Neural crest cell (in vitro differentiated cells): Measurements from ENCODE around the gene RPS26. TPM values are rescaled to one million over a fixed set of nuclear protein-coding genes. Genes with fewer than 3 reads are reported as not detected.
A peak's percentile ranks its signal among the peaks of the same experiment; 100 is the strongest.
"Not testable (repeated sequence)": the region's sequence is repeated elsewhere in the genome, so short reads cannot be mapped to it uniquely, and the experiment has no call there.

Source experiments
- DNase-seq: peaks from one replicate; pipeline ENCODE4 v3.0.0; 2021; ENCODE audit warnings: low read depth, mixed read lengths, low spot score
- H3K27ac Mint-ChIP-seq: one replicate; pipeline ENCODE4 v1.8.0; 2021; ENCODE audit warnings: mild to moderate bottlenecking, mixed read lengths; ENCODE audit not compliant: unreplicated experiment
- H3K27me3 Mint-ChIP-seq: 2 replicates; pipeline ENCODE4 v1.8.0; 2021; ENCODE audit warnings: low read depth, mild to moderate bottlenecking, mixed read lengths
- H3K36me3 Mint-ChIP-seq: 2 replicates; pipeline ENCODE4 v1.8.0; 2021; ENCODE audit warnings: low read depth, mild to moderate bottlenecking, mixed read lengths
- H3K4me1 Mint-ChIP-seq: 2 replicates; pipeline ENCODE4 v1.8.0; 2021; ENCODE audit warnings: mixed read lengths
- H3K4me3 Mint-ChIP-seq: one replicate; pipeline ENCODE4 v1.8.0; 2021; ENCODE audit warnings: mild to moderate bottlenecking, mixed read lengths
- H3K9me3 Mint-ChIP-seq: 2 replicates; pipeline ENCODE4 v1.8.0; 2021; ENCODE audit warnings: mixed read lengths
- total RNA-seq: library from RNA; stranded (reverse); gene quantifications from 2 replicates; pipeline ENCODE4 v1.2.1, GENCODE V29; 2021
- TF ChIP-seq, protein P1 (sequence below): fragments of 200-600 bp; sonication (generic); conservative IDR thresholded peaks from 2 replicates; pipeline ENCODE4 v1.5.0; 2021; ENCODE audit warnings: antibody characterized with exemption, mild to moderate bottlenecking

RPS26 gene
- total RNA-seq, 1 donor from 2014 or later: 32.3 TPM

DNA sequence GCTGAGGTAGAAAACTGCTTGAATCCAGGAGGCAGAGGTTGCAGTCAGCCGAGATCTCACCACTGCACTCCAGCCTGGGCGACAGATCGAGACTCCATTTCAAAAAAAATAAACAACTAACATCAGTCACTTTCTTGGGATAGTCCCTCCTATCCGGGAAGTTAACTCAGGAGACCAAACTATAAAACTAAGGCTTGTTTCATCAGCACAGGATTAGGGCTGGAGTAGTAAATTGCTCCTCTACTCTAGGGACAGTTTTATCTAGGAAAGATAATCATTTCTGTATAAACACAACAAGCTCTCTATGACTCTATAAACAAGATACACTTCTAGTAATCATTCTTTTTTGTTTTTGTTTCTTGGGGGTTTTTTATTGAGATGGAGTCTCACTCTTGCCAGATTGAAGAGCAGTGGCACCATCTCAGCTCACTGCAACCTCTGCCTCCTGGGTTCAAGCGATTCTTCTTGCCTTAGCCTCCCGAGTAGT, 11.7 kb downstream of the RPS26 start:
- H3K4me1 Mint-ChIP-seq: no peaks in the 10 kb centered on the region
- no peaks in the 10 kb centered on the region for H3K36me3 Mint-ChIP-seq
- H3K27me3 Mint-ChIP-seq: no peaks in the 10 kb centered on the region
- H3K9me3 Mint-ChIP-seq: no peaks in the 10 kb centered on the region
- no peak for DNase-seq
- no peak overlapping the region for H3K4me3 Mint-ChIP-seq
- TF ChIP-seq, protein P1, sequence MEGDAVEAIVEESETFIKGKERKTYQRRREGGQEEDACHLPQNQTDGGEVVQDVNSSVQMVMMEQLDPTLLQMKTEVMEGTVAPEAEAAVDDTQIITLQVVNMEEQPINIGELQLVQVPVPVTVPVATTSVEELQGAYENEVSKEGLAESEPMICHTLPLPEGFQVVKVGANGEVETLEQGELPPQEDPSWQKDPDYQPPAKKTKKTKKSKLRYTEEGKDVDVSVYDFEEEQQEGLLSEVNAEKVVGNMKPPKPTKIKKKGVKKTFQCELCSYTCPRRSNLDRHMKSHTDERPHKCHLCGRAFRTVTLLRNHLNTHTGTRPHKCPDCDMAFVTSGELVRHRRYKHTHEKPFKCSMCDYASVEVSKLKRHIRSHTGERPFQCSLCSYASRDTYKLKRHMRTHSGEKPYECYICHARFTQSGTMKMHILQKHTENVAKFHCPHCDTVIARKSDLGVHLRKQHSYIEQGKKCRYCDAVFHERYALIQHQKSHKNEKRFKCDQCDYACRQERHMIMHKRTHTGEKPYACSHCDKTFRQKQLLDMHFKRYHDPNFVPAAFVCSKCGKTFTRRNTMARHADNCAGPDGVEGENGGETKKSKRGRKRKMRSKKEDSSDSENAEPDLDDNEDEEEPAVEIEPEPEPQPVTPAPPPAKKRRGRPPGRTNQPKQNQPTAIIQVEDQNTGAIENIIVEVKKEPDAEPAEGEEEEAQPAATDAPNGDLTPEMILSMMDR: no peak
- no peak overlapping the region for H3K27ac Mint-ChIP-seq

DNA sequence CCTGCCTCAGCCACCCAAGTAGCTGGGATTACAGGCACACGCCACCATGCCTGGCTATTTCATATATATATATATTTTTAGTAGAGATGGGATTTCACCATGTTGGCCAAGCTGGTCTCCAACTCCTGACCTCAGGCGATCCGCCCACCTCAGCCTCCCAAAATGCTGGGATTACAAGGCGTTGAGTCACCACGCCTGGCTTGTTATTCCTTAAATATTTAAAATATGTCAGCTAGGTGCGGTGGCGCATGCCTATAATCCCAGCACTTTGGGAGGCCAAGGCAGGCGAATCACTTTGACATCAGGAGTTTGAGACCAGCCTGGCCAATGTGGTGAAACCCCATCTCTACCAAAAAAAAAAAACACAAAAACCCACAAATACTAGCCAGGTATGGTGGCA, 18.2 kb downstream of the RPS26 start:
- H3K27me3 Mint-ChIP-seq, H3K4me1 Mint-ChIP-seq, H3K4me3 Mint-ChIP-seq, DNase-seq, H3K9me3 Mint-ChIP-seq, H3K27ac Mint-ChIP-seq, H3K36me3 Mint-ChIP-seq: not testable (repeated sequence)

DNA sequence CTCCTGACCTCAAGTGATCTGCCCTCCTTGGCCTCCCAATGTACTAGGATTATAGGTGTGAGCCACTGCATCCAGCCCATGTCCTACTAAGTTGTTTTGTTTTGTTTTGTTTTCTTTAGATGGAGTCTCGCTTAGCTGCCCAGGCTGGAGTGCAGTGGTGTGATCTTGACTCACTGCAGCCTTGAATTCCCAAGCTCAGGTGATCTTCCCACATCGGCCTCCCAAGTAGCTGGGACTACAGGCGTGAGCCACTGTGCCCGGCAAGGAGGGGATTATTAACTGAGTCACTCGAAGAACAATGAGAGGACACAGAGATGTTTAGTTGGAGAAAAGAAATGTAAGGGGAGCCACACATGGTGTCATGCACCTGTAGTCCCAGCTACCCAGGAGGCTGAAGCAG, 20.3 kb downstream of the RPS26 start:
- Mint-ChIP-seq H3K4me1 (no peaks in the 10 kb centered on the region), H3K36me3 (no peaks in the 10 kb centered on the region), H3K9me3 (no peaks in the 10 kb centered on the region), H3K4me3 (no peak overlapping the region), H3K27ac (no peak overlapping the region), H3K27me3 (no peaks in the 10 kb centered on the region)
- TF ChIP-seq, protein P1: no peak
- DNase-seq: no peak

DNA sequence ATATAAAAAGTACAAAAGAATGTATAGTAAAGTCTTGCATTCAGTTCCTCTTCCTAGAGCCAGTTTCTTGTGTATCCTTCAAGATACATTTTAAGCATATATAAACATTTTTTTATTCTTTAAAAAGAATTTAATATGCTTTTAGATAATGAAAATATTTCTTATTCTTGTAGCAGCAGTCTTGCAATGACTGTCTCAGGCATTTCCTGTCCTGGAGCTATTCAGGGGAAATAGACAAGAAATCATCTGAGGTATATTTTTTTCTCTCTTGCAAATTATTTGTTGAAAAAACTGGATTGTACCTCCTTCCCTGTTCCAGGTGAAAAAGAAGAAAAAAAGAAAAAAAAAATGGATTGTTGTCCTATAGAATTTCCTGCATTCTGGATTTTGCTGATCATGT, 21.3 kb downstream of the RPS26 start:
- H3K27ac Mint-ChIP-seq: no peak overlapping the region
- H3K36me3 Mint-ChIP-seq: no peaks in the 10 kb centered on the region
- H3K27me3 Mint-ChIP-seq: no peaks in the 10 kb centered on the region
- no peaks in the 10 kb centered on the region for H3K9me3 Mint-ChIP-seq
- no peak for DNase-seq
- H3K4me3 Mint-ChIP-seq: no peak overlapping the region
- H3K4me1 Mint-ChIP-seq: no peaks in the 10 kb centered on the region
- TF ChIP-seq, protein P1: no peak

DNA sequence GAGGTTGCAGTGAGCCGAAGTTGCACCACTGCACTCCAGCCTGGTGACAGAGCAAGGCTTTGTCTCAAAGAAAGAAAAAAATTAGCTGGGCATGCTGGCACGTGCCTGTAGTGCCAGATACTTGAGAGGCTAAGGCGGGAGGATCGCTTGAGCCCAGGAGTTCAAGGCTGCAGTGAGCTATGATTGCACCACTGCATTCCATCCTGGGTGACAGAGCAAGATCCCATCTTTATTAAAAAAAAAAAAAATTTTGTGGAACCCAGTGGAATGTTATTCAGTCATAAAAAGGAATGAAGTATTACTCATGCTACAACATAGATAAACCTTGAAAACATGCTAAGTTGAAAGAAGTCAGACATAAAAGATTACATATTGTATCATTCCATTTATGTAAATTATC, 29.9 kb downstream of the RPS26 start:
- no peaks in the 10 kb centered on the region for H3K4me1 Mint-ChIP-seq
- H3K36me3 Mint-ChIP-seq: no peaks in the 10 kb centered on the region
- DNase-seq: no peak
- no peak overlapping the region for H3K4me3 Mint-ChIP-seq
- no peaks in the 10 kb centered on the region for H3K27me3 Mint-ChIP-seq
- TF ChIP-seq, protein P1: no peak
- H3K9me3 Mint-ChIP-seq: no peaks in the 10 kb centered on the region
- no peak overlapping the region for H3K27ac Mint-ChIP-seq

DNA sequence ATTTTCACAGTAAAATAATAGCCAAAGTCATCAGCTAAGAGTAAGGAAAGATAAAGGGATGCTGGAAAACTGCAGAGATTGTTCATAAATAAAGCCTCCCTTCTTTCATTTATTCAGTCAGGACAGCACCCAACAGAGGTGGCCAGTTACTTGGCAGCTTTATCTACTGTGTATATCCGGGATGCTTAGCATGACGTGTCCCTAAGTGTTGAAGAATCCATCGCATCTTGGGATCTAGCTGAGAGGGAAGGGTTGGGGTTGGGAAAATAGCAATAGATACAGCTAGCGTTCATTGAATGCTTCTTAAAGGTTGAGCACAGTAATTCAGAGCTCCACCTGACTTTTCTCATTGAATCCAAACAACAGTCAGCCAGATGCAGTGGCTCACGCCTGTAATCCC, 32.7 kb downstream of the RPS26 start:
- Mint-ChIP-seq H3K4me1 (peaks cover 6% of the 10 kb centered on the region), H3K27ac (no peak overlapping the region), H3K4me3 (no peak overlapping the region), H3K9me3 (no peaks in the 10 kb centered on the region), H3K36me3 (no peaks in the 10 kb centered on the region), H3K27me3 (peaks cover 7% of the 10 kb centered on the region)
- no peak for DNase-seq
- TF ChIP-seq, protein P1: no peak

DNA sequence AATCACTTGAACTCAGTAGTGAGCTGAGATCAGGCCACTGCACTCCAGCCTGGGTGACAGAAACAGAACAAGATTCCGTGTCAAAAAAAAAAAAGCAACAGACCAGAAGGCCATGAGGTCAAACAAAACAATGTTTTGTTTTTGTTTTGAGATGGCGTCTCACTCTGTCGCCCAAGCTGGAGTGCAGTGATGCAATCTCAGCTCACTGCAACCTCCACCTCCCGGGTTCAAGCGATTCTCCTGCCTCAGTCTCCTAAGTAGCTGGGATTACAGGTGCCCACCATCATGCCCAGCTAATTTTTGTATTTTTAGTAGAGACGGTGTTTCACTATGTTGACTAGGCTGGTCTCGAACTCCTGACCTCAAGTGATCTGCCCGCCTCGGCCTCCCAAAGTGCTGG, 36.2 kb downstream of the RPS26 start:
- Mint-ChIP-seq H3K27me3 (peaks cover 36% of the 10 kb centered on the region), H3K4me3 (peak overlapping the region; percentile 96), H3K4me1 (peaks cover 25% of the 10 kb centered on the region)
- not testable (repeated sequence) for H3K27ac Mint-ChIP-seq, DNase-seq, H3K9me3 Mint-ChIP-seq, H3K36me3 Mint-ChIP-seq
